Lung (tissue), 12 donors: ENCODE measurements around the gene BEND2. TPM values are rescaled to one million over a fixed set of nuclear protein-coding genes. Genes with fewer than 3 reads are reported as not detected.

Experiments used
- ATAC-seq: fragments of 200-7000 bp; cut with Tn5 transposase; one replicate; pipeline ENCODE4 v1.9.1; 2020; ENCODE audit warnings: moderate number of reproducible peaks; ENCODE audit not compliant: insufficient read depth, low FRiP score
- DNase-seq, 3 donors: peaks; one replicate each; pipeline ENCODE4 v3.0.0-alpha.2; 2013 to 2017
- H3K27ac ChIP-seq, 2 donors: one replicate each; pipeline ENCODE4 v1.5.1; 2013; ENCODE audit warnings: mild to moderate bottlenecking in 2 of 2, moderate library complexity in 2 of 2, control low read depth in 1 of 2, inconsistent platforms in 1 of 2, low read depth in 1 of 2, low read length in 1 of 2
- H3K27me3 ChIP-seq, 3 donors: one replicate each; pipeline ENCODE4 v1.5.1; 2013; ENCODE audit warnings: low read length in 2 of 3; ENCODE audit not compliant: control insufficient read depth in 3 of 3, insufficient read depth in 3 of 3
- H3K36me3 ChIP-seq, 4 donors: one replicate each; pipeline ENCODE4 v1.5.1; 2013; ENCODE audit warnings: low read length in 4 of 4, mild to moderate bottlenecking in 1 of 4, moderate library complexity in 1 of 4; ENCODE audit not compliant: control insufficient read depth in 4 of 4, insufficient read depth in 4 of 4
- H3K4me1 ChIP-seq, 5 donors: one replicate each; pipeline ENCODE4 v1.5.1; 2013; ENCODE audit warnings: low read length in 5 of 5, mild to moderate bottlenecking in 2 of 5, moderate library complexity in 1 of 5; ENCODE audit not compliant: control insufficient read depth in 5 of 5, insufficient read depth in 5 of 5
- H3K4me3 ChIP-seq: one replicate; pipeline ENCODE4 v1.5.1; 2013; ENCODE audit warnings: mild to moderate bottlenecking, control low read depth, moderate library complexity
- H3K9ac ChIP-seq, 2 donors: one replicate each; pipeline ENCODE4 v1.5.1; 2013; ENCODE audit warnings: low read length in 2 of 2, control low read depth in 1 of 2; ENCODE audit not compliant: insufficient read depth in 1 of 2
- H3K9me3 ChIP-seq, 4 donors: one replicate each; pipeline ENCODE4 v1.5.1; 2013; ENCODE audit warnings: low read length in 3 of 4, mild to moderate bottlenecking in 1 of 4, moderate library complexity in 1 of 4; ENCODE audit not compliant: control insufficient read depth in 4 of 4, insufficient read depth in 3 of 4
- CTCF ChIP-seq: IDR thresholded peaks from 2 replicates; pipeline ENCODE4 v1.5.1; 2012; ENCODE audit warnings: mild to moderate bottlenecking; ENCODE audit errors: control extremely low read depth, extremely low read depth
- WGBS, 2 donors: extraction: QIAGEN DNeasy Blood & Tissue Kit; methylation state at CpG; one replicate each; pipeline ENCODE4 v1.1.7; 2013; 5-methylcytosine and 5-hydroxymethylcytosine counted together
- polyA plus RNA-seq, 2 donors: library from polyadenylated mRNA; stranded (reverse); fragments of 200-250 nt; gene quantifications; one replicate each; pipeline ENCODE4 v1.2.1, GENCODE V29; 2013
- total RNA-seq, 2 donors: library from RNA; depleted of rRNA in 1 of 2; stranded (reverse); fragments of >200 nt in 1 of 2; gene quantifications; one replicate each; pipeline ENCODE4 v1.2.1, GENCODE V29; 2014 to 2021
- donor health status: control.
- donor health status: control.
- donor health status: Bipolar disorder and iron deficiency.
- donor health status: healthy.
- donor health status: DM: yes; HTN: yes; CAD: no.

Gene BEND2
- total and polyA plus RNA-seq, 4 donors, result 0.03 to 0.14 (median 0.04) TPM; not detected in 1

GRCh38 chrX:18228069-18228468, 7.4 kb upstream of the BEND2 start:
- Histone ChIP-seq H3K9ac (no peak overlapping the region), H3K9me3 (no peaks in the 10 kb centered on the region), H3K4me3 (no peak overlapping the region), H3K27me3 (peaks cover 0 to 4% (median 0%) of the 10 kb centered on the region in 3 donors), H3K27ac (no peak overlapping the region), H3K4me1 (no peaks in the 10 kb centered on the region), H3K36me3 (no peaks in the 10 kb centered on the region)
- no peak for TF ChIP-seq CTCF
- WGBS, 2 donors, result 80 to 86% methylated on average over 11 to 14 of the region's 14 CpGs
- ATAC-seq, result no peak
- no peak for DNase-seq

GRCh38 chrX:18227458-18227857, 6.8 kb upstream of the BEND2 start:
- no peak for ATAC-seq
- H3K36me3 ChIP-seq, result no peaks in the 10 kb centered on the region

GRCh38 chrX:18210470-18210869, 10.2 kb downstream of the BEND2 start:
- ATAC-seq, result no peak

More at GRCh38 chrX:18227458-18227857, 6.8 kb upstream of the BEND2 start:
- no peak overlapping the region for H3K4me3 ChIP-seq
- no peaks in the 10 kb centered on the region for H3K9me3 ChIP-seq
- no peaks in the 10 kb centered on the region for H3K4me1 ChIP-seq
- 87 to 93% methylated on average over 7 of the region's 7 CpGs for WGBS, 2 donors
- no peaks in the 10 kb centered on the region for H3K27me3 ChIP-seq
- H3K9ac ChIP-seq, result no peak overlapping the region
- no peak for DNase-seq
- no peak overlapping the region for H3K27ac ChIP-seq
- TF ChIP-seq CTCF, result no peak

More at GRCh38 chrX:18210470-18210869, 10.2 kb downstream of the BEND2 start:
- no peak overlapping the region for H3K9ac ChIP-seq
- H3K4me1 ChIP-seq, result no peaks in the 10 kb centered on the region
- H3K36me3 ChIP-seq, result no peaks in the 10 kb centered on the region
- H3K9me3 ChIP-seq, result peaks cover 0 to 3% (median 0%) of the 10 kb centered on the region in 4 donors
- peaks cover 3 to 7% (median 5%) of the 10 kb centered on the region in 3 donors for H3K27me3 ChIP-seq
- TF ChIP-seq CTCF, result no peak
- WGBS, 2 donors, result 24 to 43% methylated on average over 2 of the region's 2 CpGs
- DNase-seq, result peak in 2 of 3 donors; percentile 57 to 59
- no peak overlapping the region for H3K4me3 ChIP-seq
- H3K27ac ChIP-seq, result no peak overlapping the region
